Gastroesophageal sphincter (tissue), 4 donors: Measurements from ENCODE around the gene CD83. TPM values are rescaled to one million over a fixed set of nuclear protein-coding genes. Genes with fewer than 3 reads are reported as not detected.

ENCODE experiments used
- ATAC-seq: fragments of 150-250 bp; one replicate; pipeline ENCODE4 v1.9.1; 2016; ENCODE audit warnings: mild to moderate bottlenecking, moderate library complexity
- H3K27ac ChIP-seq, 4 donors: fragments of 200-600 bp; sonication (generic) in 3 of 4; 1 replicate in 3 of 4; 2 replicates in 1 of 4; pipeline ENCODE4 v1.5.1; 2016 to 2019
- H3K27me3 ChIP-seq: fragments of 200-600 bp; sonication (generic); one replicate; pipeline ENCODE4 v1.5.1; 2019
- H3K36me3 ChIP-seq, 2 donors: fragments of 200-600 bp; sonication (generic); one replicate each; pipeline ENCODE4 v1.5.1; 2019; ENCODE audit warnings: control low read depth in 1 of 2
- H3K4me1 ChIP-seq, 3 donors: fragments of 200-600 bp; sonication (generic); 1 replicate in 2 of 3; 2 replicates in 1 of 3; pipeline ENCODE4 v1.5.1; 2016 to 2019; ENCODE audit warnings: control low read depth in 2 of 3
- H3K4me3 ChIP-seq, 2 donors: fragments of 200-600 bp; sonication (generic); one replicate each; pipeline ENCODE4 v1.5.1; 2019; ENCODE audit warnings: mild to moderate bottlenecking in 1 of 2, moderate library complexity in 1 of 2
- H3K9me3 ChIP-seq, 3 donors: fragments of 200-600 bp; sonication (generic); one replicate each; pipeline ENCODE4 v1.5.1; 2017 to 2019; ENCODE audit warnings: control low read depth in 2 of 3
- EP300 ChIP-seq: sonication (generic); formaldehyde crosslinking; IDR thresholded peaks from one replicate; pipeline ENCODE4 v1.6.1; 2017; ENCODE audit warnings: antibody characterized with exemption, mild to moderate bottlenecking
- POLR2A ChIP-seq, 2 donors: fragments of 450-650 bp; IDR thresholded peaks; one replicate each; pipeline ENCODE4 v1.6.1; 2017; ENCODE audit warnings: antibody characterized with exemption in 2 of 2, mild to moderate bottlenecking in 2 of 2, moderate library complexity in 1 of 2
- POLR2AphosphoS5 ChIP-seq: sonication (generic); formaldehyde crosslinking; IDR thresholded peaks from one replicate; pipeline ENCODE4 v1.6.1; 2017; ENCODE audit warnings: antibody characterized with exemption
- WGBS, 2 donors: methylation state at CpG; one replicate each; pipeline ENCODE4 v1.1.5; 2018; ENCODE audit warnings: low coverage in 1 of 2; 5-methylcytosine and 5-hydroxymethylcytosine counted together
- total RNA-seq, 4 donors: library from RNA; depleted of rRNA; stranded (reverse); fragments of >200 nt; gene quantifications; one replicate each; pipeline ENCODE4 v1.1.0, GENCODE V29; 2016
- TF ChIP-seq, protein P1 (sequence below), 4 experiments: fragments of 200-600 bp in 2 of 4; fragments of 450-650 bp in 2 of 4; sonication (generic) in 1 of 4; IDR thresholded peaks; one replicate each; pipeline ENCODE4 v1.5.1; 2017 to 2019; ENCODE audit warnings: antibody characterized with exemption in 4 of 4, mild to moderate bottlenecking in 2 of 4, moderate library complexity in 2 of 4

CD83 gene, protein sequence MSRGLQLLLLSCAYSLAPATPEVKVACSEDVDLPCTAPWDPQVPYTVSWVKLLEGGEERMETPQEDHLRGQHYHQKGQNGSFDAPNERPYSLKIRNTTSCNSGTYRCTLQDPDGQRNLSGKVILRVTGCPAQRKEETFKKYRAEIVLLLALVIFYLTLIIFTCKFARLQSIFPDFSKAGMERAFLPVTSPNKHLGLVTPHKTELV
- total RNA-seq, result 1 to 10 TPM in 3 of 4 donors, under 1 TPM in 1; 0.31 to 4.3 (median 2.1) TPM

DNA sequence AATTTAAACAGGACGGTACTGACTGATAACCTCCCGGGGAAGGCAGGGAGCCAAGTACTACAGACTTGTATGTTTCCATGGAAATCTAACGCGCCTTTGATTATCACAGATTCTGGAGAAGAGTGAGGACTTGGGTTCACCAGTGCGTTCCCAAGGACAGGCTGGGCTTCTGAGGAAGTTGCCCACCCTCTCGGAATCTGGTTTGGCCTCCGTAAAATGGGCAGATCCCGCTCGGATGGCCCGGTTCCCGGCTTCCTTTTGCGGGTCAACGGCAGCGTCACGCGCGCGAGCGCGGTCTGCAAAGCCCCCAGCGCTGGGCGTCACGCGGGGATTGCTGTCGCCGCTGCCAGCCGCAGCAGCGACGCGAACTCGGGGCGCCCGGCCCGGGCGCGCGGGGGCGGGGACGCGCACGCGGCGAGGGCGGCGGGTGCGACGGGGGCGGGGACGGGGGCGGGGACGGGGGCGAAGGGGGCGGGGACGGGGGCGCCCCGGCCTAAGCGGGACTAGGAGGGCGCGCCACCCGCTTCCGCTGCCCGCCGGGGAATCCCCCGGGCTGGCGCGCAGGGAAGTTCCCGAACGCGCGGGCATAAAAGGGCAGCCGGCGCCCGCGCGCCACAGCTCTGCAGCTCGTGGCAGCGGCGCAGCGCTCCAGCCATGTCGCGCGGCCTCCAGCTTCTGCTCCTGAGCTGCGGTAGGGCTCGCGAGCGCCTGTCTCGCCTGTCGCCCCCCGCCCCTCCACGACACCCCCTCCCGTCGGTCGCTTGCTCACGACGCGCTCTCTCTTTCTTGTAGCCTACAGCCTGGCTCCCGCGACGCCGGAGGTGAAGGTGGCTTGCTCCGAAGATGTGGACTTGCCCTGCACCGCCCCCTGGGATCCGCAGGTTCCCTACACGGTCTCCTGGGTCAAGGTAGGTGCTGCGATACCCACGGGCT is at the start of gene CD83:
Gene CD83, plus strand, starts transcription at position 615 of the 933 bp plus-strand sequence. Its CDS starts 40 bp downstream, at position 655.
- no peak for TF ChIP-seq EP300
- peak; percentile 4 for TF ChIP-seq POLR2AphosphoS5
- TF ChIP-seq, protein P1, sequence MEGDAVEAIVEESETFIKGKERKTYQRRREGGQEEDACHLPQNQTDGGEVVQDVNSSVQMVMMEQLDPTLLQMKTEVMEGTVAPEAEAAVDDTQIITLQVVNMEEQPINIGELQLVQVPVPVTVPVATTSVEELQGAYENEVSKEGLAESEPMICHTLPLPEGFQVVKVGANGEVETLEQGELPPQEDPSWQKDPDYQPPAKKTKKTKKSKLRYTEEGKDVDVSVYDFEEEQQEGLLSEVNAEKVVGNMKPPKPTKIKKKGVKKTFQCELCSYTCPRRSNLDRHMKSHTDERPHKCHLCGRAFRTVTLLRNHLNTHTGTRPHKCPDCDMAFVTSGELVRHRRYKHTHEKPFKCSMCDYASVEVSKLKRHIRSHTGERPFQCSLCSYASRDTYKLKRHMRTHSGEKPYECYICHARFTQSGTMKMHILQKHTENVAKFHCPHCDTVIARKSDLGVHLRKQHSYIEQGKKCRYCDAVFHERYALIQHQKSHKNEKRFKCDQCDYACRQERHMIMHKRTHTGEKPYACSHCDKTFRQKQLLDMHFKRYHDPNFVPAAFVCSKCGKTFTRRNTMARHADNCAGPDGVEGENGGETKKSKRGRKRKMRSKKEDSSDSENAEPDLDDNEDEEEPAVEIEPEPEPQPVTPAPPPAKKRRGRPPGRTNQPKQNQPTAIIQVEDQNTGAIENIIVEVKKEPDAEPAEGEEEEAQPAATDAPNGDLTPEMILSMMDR (IDR thresholded peaks at IDR 0.05), result peak in 2 of 4 experiments; percentile 1 to 31
- TF ChIP-seq POLR2A (IDR thresholded peaks at IDR 0.05), result peak; percentile 22 to 41
- H3K9me3 ChIP-seq, result no peaks in the 10 kb centered on the region
- peaks cover 0 to 18% (median 8%) of the 10 kb centered on the region in 3 donors for H3K4me1 ChIP-seq
- no peaks in the 10 kb centered on the region for H3K27me3 ChIP-seq
- H3K4me3 ChIP-seq, result peak within 1 kb of the TSS; percentile 40 to 70
- H3K27ac ChIP-seq, result peak within 1 kb of the TSS in 3 of 4 donors; percentile 41 to 77 (median 57)
- no peaks in the 10 kb centered on the region for H3K36me3 ChIP-seq
- 0 to 2% methylated on average over 3 to 4 of the region's 106 CpGs for WGBS, 2 donors
- ATAC-seq, result peak; percentile 86

DNA sequence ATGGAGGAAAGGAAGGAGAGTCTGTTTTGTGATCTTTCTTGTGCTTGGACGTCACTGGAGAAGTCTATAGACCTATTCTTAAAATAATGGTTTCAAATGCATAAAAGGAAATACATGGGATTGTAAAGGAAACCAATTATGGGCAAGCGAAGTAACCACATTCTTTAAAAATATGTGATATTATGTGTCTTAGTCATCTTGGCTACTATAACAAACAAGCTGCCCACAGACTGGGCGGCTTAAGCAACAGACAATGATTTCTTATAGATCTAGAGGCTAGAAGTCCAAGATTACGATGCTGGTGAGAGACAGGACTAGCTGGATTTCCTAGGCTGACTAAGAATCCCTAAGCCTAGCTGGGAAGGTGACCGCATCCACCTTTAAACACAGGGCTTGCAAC is 49.4 kb upstream of the CD83 start:
- Histone ChIP-seq H3K27me3 (peaks cover 5% of the 10 kb centered on the region), H3K27ac (no peak overlapping the region), H3K4me3 (no peak overlapping the region), H3K4me1 (no peaks in the 10 kb centered on the region), H3K36me3 (no peaks in the 10 kb centered on the region), H3K9me3 (no peaks in the 10 kb centered on the region)
- 66 to 69% methylated on average over 5 of the region's 5 CpGs for WGBS, 2 donors
- no peak for TF ChIP-seq EP300
- TF ChIP-seq POLR2A (IDR thresholded peaks at IDR 0.05), result no peak
- TF ChIP-seq, protein P1 (IDR thresholded peaks at IDR 0.05), result no peak
- no peak for ATAC-seq

DNA sequence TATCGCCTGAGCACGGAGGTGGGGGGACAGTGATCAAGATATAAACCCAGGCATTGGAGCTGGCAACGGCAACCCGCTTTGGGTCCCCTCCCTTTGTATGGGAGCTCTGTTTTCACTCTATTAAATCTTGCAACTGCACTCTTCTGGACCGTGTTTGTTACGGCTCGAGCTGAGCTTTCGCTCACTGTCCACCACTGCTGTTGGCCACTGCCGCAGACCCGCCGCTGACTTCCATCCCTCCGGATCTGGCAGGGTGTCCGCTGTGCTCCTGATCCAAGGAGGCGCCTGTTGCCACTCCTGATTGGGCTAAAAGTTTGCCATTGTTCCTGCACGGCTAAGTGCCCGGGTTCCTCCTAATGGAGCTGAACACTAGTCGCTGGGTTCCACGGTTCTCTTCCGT is 48.9 kb upstream of the CD83 start:
- H3K27ac ChIP-seq, result no peak overlapping the region
- no peak overlapping the region for H3K4me3 ChIP-seq
- H3K4me1 ChIP-seq, result no peaks in the 10 kb centered on the region
- H3K27me3 ChIP-seq, result peaks cover 5% of the 10 kb centered on the region
- WGBS, 2 donors, result 80 to 90% methylated on average over 2 to 11 of the region's 19 CpGs
- no peaks in the 10 kb centered on the region for H3K9me3 ChIP-seq
- no peaks in the 10 kb centered on the region for H3K36me3 ChIP-seq
- ATAC-seq, result no peak
- TF ChIP-seq EP300, result no peak
- no peak for TF ChIP-seq POLR2A (IDR thresholded peaks at IDR 0.05)
- TF ChIP-seq POLR2AphosphoS5, result no peak
- TF ChIP-seq, protein P1 (IDR thresholded peaks at IDR 0.05), result no peak

DNA sequence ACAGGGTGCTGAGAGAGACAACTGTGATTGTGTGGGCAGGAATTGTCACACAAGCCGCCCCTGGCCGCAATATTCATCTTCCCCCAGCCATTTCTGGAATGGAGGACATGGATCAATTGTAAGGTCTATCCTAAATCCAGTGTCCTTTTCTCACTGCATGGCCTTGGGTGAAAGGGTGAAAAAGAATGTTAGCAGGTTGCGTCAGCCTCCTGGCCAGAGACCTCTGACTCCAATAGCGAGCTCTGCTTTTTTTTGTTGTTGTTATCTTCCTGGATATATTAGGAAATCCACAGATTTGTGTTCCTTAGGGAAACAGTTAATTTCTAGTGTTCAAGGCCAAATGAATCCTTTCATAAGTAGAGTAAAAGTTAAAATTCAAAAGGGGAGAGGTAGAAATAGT is 47.1 kb upstream of the CD83 start:
- WGBS, 2 donors, result 87 to 95% methylated on average over 2 to 4 of the region's 4 CpGs
- Histone ChIP-seq H3K27me3 (no peaks in the 10 kb centered on the region), H3K27ac (no peak overlapping the region), H3K36me3 (no peaks in the 10 kb centered on the region), H3K4me3 (no peak overlapping the region), H3K9me3 (no peaks in the 10 kb centered on the region), H3K4me1 (peaks cover 0 to 8% (median 3%) of the 10 kb centered on the region in 3 donors)
- no peak for ATAC-seq
- TF ChIP-seq EP300 (no peak), POLR2A (IDR thresholded peaks at IDR 0.05) (no peak), POLR2AphosphoS5 (no peak)
- TF ChIP-seq, protein P1 (IDR thresholded peaks at IDR 0.05), result no peak
